Liver (tissue), 9 donors: ENCODE data around the gene PDZD2. TPM values are rescaled to one million over a fixed set of nuclear protein-coding genes. Genes with fewer than 3 reads are reported as not detected.

ENCODE experiments used
- DNase-seq: peaks from one replicate; pipeline ENCODE4 v3.0.0-alpha.2; 2017; ENCODE audit warnings: low spot score
- H3K27ac ChIP-seq, 2 donors: one replicate each; pipeline ENCODE4 v1.7.0; 2013; ENCODE audit warnings: inconsistent platforms in 2 of 2, low read length in 2 of 2, control low read depth in 1 of 2, low read depth in 1 of 2, mild to moderate bottlenecking in 1 of 2
- H3K27me3 ChIP-seq, 4 donors: one replicate each; pipeline versions ENCODE4 v1.6.1 to v1.7.0; 2013; ENCODE audit warnings: low read length in 3 of 4, inconsistent platforms in 1 of 4, mild to moderate bottlenecking in 1 of 4, moderate library complexity in 1 of 4; ENCODE audit not compliant: control insufficient read depth in 4 of 4, insufficient read depth in 4 of 4
- H3K36me3 ChIP-seq, 4 donors: one replicate each; pipeline versions ENCODE4 v1.6.1 to v1.7.0; 2013; ENCODE audit warnings: low read length in 3 of 4, mild to moderate bottlenecking in 3 of 4, low read depth in 1 of 4, moderate library complexity in 1 of 4; ENCODE audit not compliant: control insufficient read depth in 4 of 4, insufficient read depth in 3 of 4
- H3K4me1 ChIP-seq, 4 donors: one replicate each; pipeline versions ENCODE4 v1.6.1 to v1.7.0; 2013; ENCODE audit warnings: low read length in 3 of 4, mild to moderate bottlenecking in 3 of 4, moderate library complexity in 1 of 4; ENCODE audit not compliant: control insufficient read depth in 4 of 4, insufficient read depth in 4 of 4
- H3K4me3 ChIP-seq, 3 donors: one replicate each; pipeline versions ENCODE4 v1.6.1 to v1.7.0; 2013; ENCODE audit warnings: low read length in 3 of 3, control low read depth in 1 of 3, low read depth in 1 of 3, mild to moderate bottlenecking in 1 of 3
- H3K9ac ChIP-seq, 2 donors: one replicate each; pipeline ENCODE4 v1.7.0; 2013; ENCODE audit warnings: low read length in 2 of 2, mild to moderate bottlenecking in 2 of 2, moderate library complexity in 2 of 2, control low read depth in 1 of 2, low read depth in 1 of 2
- H3K9me3 ChIP-seq, 4 donors: one replicate each; pipeline versions ENCODE4 v1.6.1 to v1.7.0; 2013; ENCODE audit warnings: low read length in 3 of 4; ENCODE audit not compliant: control insufficient read depth in 4 of 4
- ATF3 ChIP-seq: IDR thresholded peaks from 2 replicates; pipeline ENCODE4 v1.6.1; 2016; ENCODE audit warnings: antibody characterized with exemption
- CTCF ChIP-seq: fragments of 150-350 bp; IDR thresholded peaks from 2 replicates; pipeline ENCODE4 v1.5.1; 2017; ENCODE audit warnings: improper control_type of control experiment, low read depth, low read length; ENCODE audit not compliant: missing input control
- FOXA1 ChIP-seq: IDR thresholded peaks from 2 replicates; pipeline ENCODE4 v1.6.1; 2016; ENCODE audit warnings: antibody characterized with exemption
- HNF4A ChIP-seq, 2 donors: conservative IDR thresholded peaks; 2 replicates each; pipeline ENCODE4 v1.6.1; 2016; ENCODE audit warnings: antibody characterized with exemption in 2 of 2, mild to moderate bottlenecking in 2 of 2
- MAX ChIP-seq: IDR thresholded peaks from 2 replicates; pipeline ENCODE4 v1.6.1; 2016; ENCODE audit warnings: antibody characterized with exemption
- NR2F2 ChIP-seq: IDR thresholded peaks from 2 replicates; pipeline ENCODE4 v1.6.1; 2016; ENCODE audit warnings: antibody characterized with exemption
- RAD21 ChIP-seq, 2 donors: IDR thresholded peaks; 2 replicates each; pipeline ENCODE4 v1.6.1; 2016; ENCODE audit warnings: antibody characterized with exemption in 2 of 2, mild to moderate bottlenecking in 2 of 2
- REST ChIP-seq: IDR thresholded peaks from 2 replicates; pipeline ENCODE4 v1.6.1; 2016; ENCODE audit warnings: antibody characterized with exemption, mild to moderate bottlenecking
- RXRA ChIP-seq, 2 donors: IDR thresholded peaks; 2 replicates each; pipeline ENCODE4 v1.6.1; 2017 to 2018; ENCODE audit warnings: antibody characterized with exemption in 2 of 2, mild to moderate bottlenecking in 1 of 2
- SP1 ChIP-seq: IDR thresholded peaks from 2 replicates; pipeline ENCODE4 v1.6.1; 2018; ENCODE audit warnings: antibody characterized with exemption, mild to moderate bottlenecking
- TAF1 ChIP-seq: conservative IDR thresholded peaks from 2 replicates; pipeline ENCODE4 v1.6.1; 2016; ENCODE audit warnings: antibody characterized with exemption, mild to moderate bottlenecking
- ZBTB33 ChIP-seq: IDR thresholded peaks from 2 replicates; pipeline ENCODE4 v1.6.1; 2016; ENCODE audit warnings: antibody characterized with exemption
- WGBS: extraction: QIAGEN DNeasy Blood & Tissue Kit; methylation state at CpG from one replicate; pipeline ENCODE4 v1.1.7; 2013; 5-methylcytosine and 5-hydroxymethylcytosine counted together
- polyA plus RNA-seq, 2 donors: library from polyadenylated mRNA; stranded (reverse) in 1 of 2; unstranded in 1 of 2; fragments of 200-250 nt in 1 of 2; fragments of >200 nt in 1 of 2; fragmentation: Nextera tagmentation in 1 of 2; extraction: Ambion mirVana in 1 of 2; gene quantifications; one replicate each; pipeline versions ENCODE4 v1.2.1 to v1.2.3, GENCODE V29; 2013 to 2015
- total RNA-seq, 2 donors: library from RNA; depleted of rRNA; stranded (reverse); fragments of >200 nt; gene quantifications; one replicate each; pipeline ENCODE4 v1.2.3, GENCODE V29; 2014
- donor health status: healthy.
- donor health status: healthy.
- donor health status: healthy.
- donor health status: healthy.
- donor health status: healthy.

The PDZD2 gene
- total and polyA plus RNA-seq, 4 donors = 0.27 to 1.1 (median 0.54) TPM

- Histone ChIP-seq H3K36me3 (no peaks in the 10 kb centered on the region), H3K4me1 (peaks cover 0 to 10% (median 2%) of the 10 kb centered on the region in 4 donors), H3K9ac (no peak overlapping the region), H3K27me3 (no peaks in the 10 kb centered on the region), H3K27ac (no peak overlapping the region), H3K4me3 (no peak overlapping the region), H3K9me3 (no peaks in the 10 kb centered on the region)
- no peak for DNase-seq
- WGBS = 64% methylated on average over 2 of the region's 2 CpGs
- no peak for TF ChIP-seq RXRA (IDR thresholded peaks at IDR 0.05)
- TF ChIP-seq FOXA1 = no peak
- TF ChIP-seq HNF4A (conservative IDR thresholded peaks at IDR 0.05) = no peak
- TF ChIP-seq ZBTB33 = no peak
- no peak for TF ChIP-seq ATF3
- no peak for TF ChIP-seq TAF1
Observed at GRCh38 chr5:31604240-31604639, 34.7 kb upstream of the PDZD2 start.

- Histone ChIP-seq H3K4me1 (peaks cover 0 to 10% (median 2%) of the 10 kb centered on the region in 4 donors), H3K9ac (no peak overlapping the region), H3K36me3 (no peaks in the 10 kb centered on the region), H3K27ac (no peak overlapping the region), H3K9me3 (no peaks in the 10 kb centered on the region), H3K27me3 (no peaks in the 10 kb centered on the region), H3K4me3 (no peak overlapping the region)
- DNase-seq = no peak
- TF ChIP-seq RXRA (IDR thresholded peaks at IDR 0.05) = no peak
- TF ChIP-seq MAX = no peak
- no peak for TF ChIP-seq REST
- no peak for TF ChIP-seq NR2F2
- no peak for TF ChIP-seq RAD21 (IDR thresholded peaks at IDR 0.05)
- no peak for TF ChIP-seq CTCF
- TF ChIP-seq SP1 = no peak
- WGBS = 46% methylated on average over 2 of the region's 2 CpGs
Observed at GRCh38 chr5:31604644-31605043, 34.3 kb upstream of the PDZD2 start.
